ENCODE measurements around the gene KLRG1. TPM values are rescaled to one million over a fixed set of nuclear protein-coding genes. Genes with fewer than 3 reads are reported as not detected.

KLRG1 gene
- total RNA-seq, 2 experiments from 2014 or later = 4.9 to 12.5 TPM

DNA sequence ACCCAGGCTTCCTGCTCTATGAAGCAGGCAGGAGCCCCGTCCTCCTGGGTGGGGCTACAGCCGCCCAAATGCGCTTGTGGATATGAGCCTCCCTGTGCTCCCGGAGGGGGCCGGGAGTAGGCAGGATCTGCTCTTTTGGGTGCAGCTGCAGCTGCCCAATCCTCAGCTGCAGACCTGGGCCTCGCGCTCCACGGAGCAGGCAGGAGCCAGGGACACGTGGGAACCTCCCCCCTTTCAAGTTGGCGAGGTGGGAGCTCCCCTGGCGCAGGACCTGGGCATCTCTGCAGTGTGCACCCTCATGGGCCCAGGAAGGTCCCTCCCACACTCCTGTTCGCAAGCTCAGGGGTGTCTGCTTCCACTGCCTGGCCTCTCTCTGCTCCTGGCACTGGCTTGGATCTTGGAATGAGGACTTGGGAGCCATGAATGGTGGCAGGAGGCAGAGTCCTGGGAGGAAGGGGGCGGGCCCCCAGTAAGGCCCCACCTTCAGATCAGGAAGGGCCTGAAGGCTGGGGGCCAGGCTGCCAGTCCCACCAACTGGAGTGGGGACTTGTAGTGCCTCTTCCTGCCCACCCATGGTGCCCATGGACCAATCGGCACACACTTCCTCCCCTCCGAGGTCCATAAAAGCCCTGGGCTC is 61.3 kb downstream of the KLRG1 start:
- intact Hi-C loops (cut with micrococcal nuclease; ENCODE audit: unreplicated experiment) = no loop called here
- ChIA-PET POLR2A (interaction anchor here (1.4 kb wide), 1 partner anchor 13 kb away, joined by 6 read pairs; no protein-coding TSS in a partner anchor), CTCF (ENCODE audit: unreplicated experiment) (interaction anchor here (1.4 to 1.7 kb wide), 2 partner anchors 12 to 161 kb away, joined by 3 to 5 read pairs; no protein-coding TSS in a partner anchor)
- no peaks in the 10 kb centered on the region for H3K4me1 ChIP-seq (ENCODE audit: insufficient read depth, low read length, poor library complexity, severe bottlenecking)
- no peaks in the 10 kb centered on the region for H3K36me3 ChIP-seq (ENCODE audit: insufficient read depth, low read length)
- H3K4me3 ChIP-seq (ENCODE audit: low read depth, low read length, poor library complexity, severe bottlenecking) = no peak overlapping the region
- no peak for DNase-seq (ENCODE audit: low spot score)
- TF ChIP-seq EZH2phosphoT487 (IDR thresholded peaks at IDR 0.05; ENCODE audit: borderline replicate concordance, low read depth, low read length) = no peak
- TF ChIP-seq, protein P1, sequence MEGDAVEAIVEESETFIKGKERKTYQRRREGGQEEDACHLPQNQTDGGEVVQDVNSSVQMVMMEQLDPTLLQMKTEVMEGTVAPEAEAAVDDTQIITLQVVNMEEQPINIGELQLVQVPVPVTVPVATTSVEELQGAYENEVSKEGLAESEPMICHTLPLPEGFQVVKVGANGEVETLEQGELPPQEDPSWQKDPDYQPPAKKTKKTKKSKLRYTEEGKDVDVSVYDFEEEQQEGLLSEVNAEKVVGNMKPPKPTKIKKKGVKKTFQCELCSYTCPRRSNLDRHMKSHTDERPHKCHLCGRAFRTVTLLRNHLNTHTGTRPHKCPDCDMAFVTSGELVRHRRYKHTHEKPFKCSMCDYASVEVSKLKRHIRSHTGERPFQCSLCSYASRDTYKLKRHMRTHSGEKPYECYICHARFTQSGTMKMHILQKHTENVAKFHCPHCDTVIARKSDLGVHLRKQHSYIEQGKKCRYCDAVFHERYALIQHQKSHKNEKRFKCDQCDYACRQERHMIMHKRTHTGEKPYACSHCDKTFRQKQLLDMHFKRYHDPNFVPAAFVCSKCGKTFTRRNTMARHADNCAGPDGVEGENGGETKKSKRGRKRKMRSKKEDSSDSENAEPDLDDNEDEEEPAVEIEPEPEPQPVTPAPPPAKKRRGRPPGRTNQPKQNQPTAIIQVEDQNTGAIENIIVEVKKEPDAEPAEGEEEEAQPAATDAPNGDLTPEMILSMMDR (conservative IDR thresholded peaks at IDR 0.05; ENCODE audit: low read length) = no peak
- H3K79me2 ChIP-seq (ENCODE audit: insufficient read depth, low read depth, low read length) = no peaks in the 10 kb centered on the region
- H3K4me2 ChIP-seq (ENCODE audit: low read length) = no peak overlapping the region
- no peaks in the 10 kb centered on the region for H4K20me1 ChIP-seq (ENCODE audit: insufficient read depth, low read length)
- no TSS peak for BruUV-seq (replicated peaks)
- no peaks in the 10 kb centered on the region for H3K9me3 ChIP-seq (ENCODE audit: low read length)
- no peaks in the 10 kb centered on the region for H3K9me2 ChIP-seq (ENCODE audit: insufficient read depth, low read length)
- no peak overlapping the region for H3K27ac ChIP-seq (ENCODE audit: low read depth, low read length, poor library complexity, severe bottlenecking)
- H2AFZ ChIP-seq (ENCODE audit: low read length) = no peak overlapping the region

DNA sequence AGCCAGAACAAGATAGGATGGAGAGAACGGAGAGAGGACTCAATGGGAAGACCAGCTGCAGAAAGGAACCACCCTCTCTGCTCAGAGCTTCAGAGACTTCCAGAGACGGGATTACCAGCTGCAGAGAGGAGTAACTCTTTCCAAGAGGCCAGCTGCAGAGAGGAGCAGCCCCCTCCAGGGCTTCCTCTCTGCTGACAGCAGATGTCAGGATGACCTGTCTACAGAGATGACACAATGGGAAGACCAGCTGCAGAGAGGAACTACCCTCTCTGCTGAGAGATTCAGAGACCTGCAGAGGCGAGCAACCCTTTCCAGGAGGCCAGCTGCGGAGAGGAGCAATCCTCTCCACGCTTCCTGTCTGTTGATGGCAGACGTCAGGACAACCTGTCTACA is 61.8 kb downstream of the KLRG1 start:
- no peaks in the 10 kb centered on the region for H3K4me1 ChIP-seq (ENCODE audit: insufficient read depth, low read length, poor library complexity, severe bottlenecking)
- H2AFZ ChIP-seq (ENCODE audit: low read length) = no peak overlapping the region
- TF ChIP-seq, protein P1 (conservative IDR thresholded peaks at IDR 0.05; ENCODE audit: low read length) = no peak
- no peak for TF ChIP-seq EZH2phosphoT487 (IDR thresholded peaks at IDR 0.05; ENCODE audit: borderline replicate concordance, low read depth, low read length)
- H4K20me1 ChIP-seq (ENCODE audit: insufficient read depth, low read length) = no peaks in the 10 kb centered on the region
- no peak overlapping the region for H3K4me3 ChIP-seq (ENCODE audit: low read depth, low read length, poor library complexity, severe bottlenecking)
- H3K36me3 ChIP-seq (ENCODE audit: insufficient read depth, low read length) = no peaks in the 10 kb centered on the region
- ChIA-PET POLR2A (no interaction called here), CTCF (ENCODE audit: unreplicated experiment) (interaction anchor here (1.4 kb wide), 1 partner anchor 161 kb away, joined by 3 read pairs; no protein-coding TSS in a partner anchor)
- no peak overlapping the region for H3K27ac ChIP-seq (ENCODE audit: low read depth, low read length, poor library complexity, severe bottlenecking)
- intact Hi-C loops (cut with micrococcal nuclease; ENCODE audit: unreplicated experiment) = no loop called here
- no TSS peak for BruUV-seq (replicated peaks)
- H3K9me3 ChIP-seq (ENCODE audit: low read length) = no peaks in the 10 kb centered on the region
- no peaks in the 10 kb centered on the region for H3K9me2 ChIP-seq (ENCODE audit: insufficient read depth, low read length)
- H3K79me2 ChIP-seq (ENCODE audit: insufficient read depth, low read depth, low read length) = no peaks in the 10 kb centered on the region
- H3K4me2 ChIP-seq (ENCODE audit: low read length) = no peak overlapping the region
- DNase-seq (ENCODE audit: low spot score) = no peak

DNA sequence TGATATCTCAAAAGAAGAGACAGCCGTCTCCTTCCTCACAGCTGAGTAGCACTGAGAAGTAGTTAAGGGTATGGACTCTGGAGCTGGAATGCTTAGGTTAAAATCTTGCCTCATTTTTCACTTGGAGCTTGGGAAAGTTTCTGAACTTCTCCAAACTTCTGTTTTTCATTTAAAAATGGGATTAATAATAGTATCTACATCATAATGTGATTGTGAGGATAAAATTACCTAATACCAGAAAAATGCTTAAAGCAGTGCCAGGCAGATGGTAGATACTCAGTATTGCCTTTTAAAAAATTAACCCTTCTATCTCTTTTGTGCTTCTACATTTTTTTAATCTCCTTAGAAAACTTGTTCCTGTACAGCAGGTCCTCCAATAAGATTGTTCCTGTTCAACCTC is 63.3 kb downstream of the KLRG1 start:
- TF ChIP-seq EZH2phosphoT487 (IDR thresholded peaks at IDR 0.05; ENCODE audit: borderline replicate concordance, low read depth, low read length) = no peak
- TF ChIP-seq, protein P1 (conservative IDR thresholded peaks at IDR 0.05; ENCODE audit: low read length) = no peak
- BruUV-seq (replicated peaks) = no TSS peak
- Histone ChIP-seq H3K27ac (ENCODE audit: low read depth, low read length, poor library complexity, severe bottlenecking) (no peak overlapping the region), H3K9me3 (ENCODE audit: low read length) (no peaks in the 10 kb centered on the region), H3K79me2 (ENCODE audit: insufficient read depth, low read depth, low read length) (no peaks in the 10 kb centered on the region), H3K36me3 (ENCODE audit: insufficient read depth, low read length) (no peaks in the 10 kb centered on the region), H3K4me3 (ENCODE audit: low read depth, low read length, poor library complexity, severe bottlenecking) (no peak overlapping the region), H3K4me2 (ENCODE audit: low read length) (no peak overlapping the region), H4K20me1 (ENCODE audit: insufficient read depth, low read length) (no peaks in the 10 kb centered on the region), H3K9me2 (ENCODE audit: insufficient read depth, low read length) (no peaks in the 10 kb centered on the region), H2AFZ (ENCODE audit: low read length) (no peak overlapping the region), H3K4me1 (ENCODE audit: insufficient read depth, low read length, poor library complexity, severe bottlenecking) (no peaks in the 10 kb centered on the region)
- intact Hi-C loops (cut with micrococcal nuclease; ENCODE audit: unreplicated experiment) = no loop called here
- CTCF ChIA-PET (ENCODE audit: unreplicated experiment) = no interaction called here
- POLR2A ChIA-PET = interaction anchor here (0.6 kb wide), 1 partner anchor 163 kb away, joined by 3 read pairs; no protein-coding TSS in a partner anchor
- no peak for DNase-seq (ENCODE audit: low spot score)

Measured in OCI-LY7 (cell line).